ENCODE results near the gene PRKAA1.

PRKAA1 gene

GRCh38 chr5:40798012-40798800, at the start of gene PRKAA1 (continued):
- TF ChIP-seq CTCF (tag by site-specific recombination; IDR thresholded peaks at IDR 0.05) (peak; percentile 87), ZNF600 (tag by site-specific recombination; IDR thresholded peaks at IDR 0.05) (peak; percentile 89), OVOL3 (tag by site-specific recombination; IDR thresholded peaks at IDR 0.05) (0 out of 2 replicates have a peak, but pooled peaks have one; percentile 13), KLF1 (tag by site-specific recombination; IDR thresholded peaks at IDR 0.05) (peak; percentile 45), ZNF335 (tag by site-specific recombination; conservative IDR thresholded peaks at IDR 0.05) (peak; percentile 85), ZNF660 (tag by site-specific recombination; IDR thresholded peaks at IDR 0.05) (peak; percentile 57; the same call in 1 of the 2 replicates), ZXDB (tag by site-specific recombination; IDR thresholded peaks at IDR 0.05) (peak; percentile 88), ZNF596 (tag by site-specific recombination; IDR thresholded peaks at IDR 0.05) (peak; percentile 35), PRDM4 (tag by site-specific recombination; IDR thresholded peaks at IDR 0.05) (no peak; the same call in 1 of the 2 replicates), KLF16 (tag by site-specific recombination; IDR thresholded peaks at IDR 0.05) (peak; percentile 25; the same call in 1 of the 2 replicates), PRDM10 (tag by site-specific recombination; IDR thresholded peaks at IDR 0.05) (peak; percentile 86), PBX3 (CRISPR knock-in tag; IDR thresholded peaks at IDR 0.05) (0 out of 2 replicates have a peak, but pooled peaks have one; percentile 64)
- TF ChIP-seq, protein P1, sequence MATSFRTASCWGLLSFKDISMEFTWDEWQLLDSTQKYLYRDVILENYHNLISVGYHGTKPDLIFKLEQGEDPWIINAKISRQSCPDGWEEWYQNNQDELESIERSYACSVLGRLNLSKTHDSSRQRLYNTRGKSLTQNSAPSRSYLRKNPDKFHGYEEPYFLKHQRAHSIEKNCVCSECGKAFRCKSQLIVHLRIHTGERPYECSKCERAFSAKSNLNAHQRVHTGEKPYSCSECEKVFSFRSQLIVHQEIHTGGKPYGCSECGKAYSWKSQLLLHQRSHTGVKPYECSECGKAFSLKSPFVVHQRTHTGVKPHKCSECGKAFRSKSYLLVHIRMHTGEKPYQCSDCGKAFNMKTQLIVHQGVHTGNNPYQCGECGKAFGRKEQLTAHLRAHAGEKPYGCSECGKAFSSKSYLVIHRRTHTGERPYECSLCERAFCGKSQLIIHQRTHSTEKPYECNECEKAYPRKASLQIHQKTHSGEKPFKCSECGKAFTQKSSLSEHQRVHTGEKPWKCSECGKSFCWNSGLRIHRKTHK (tag by site-specific recombination; IDR thresholded peaks at IDR 0.05), result no peak
- TF ChIP-seq, protein P2, sequence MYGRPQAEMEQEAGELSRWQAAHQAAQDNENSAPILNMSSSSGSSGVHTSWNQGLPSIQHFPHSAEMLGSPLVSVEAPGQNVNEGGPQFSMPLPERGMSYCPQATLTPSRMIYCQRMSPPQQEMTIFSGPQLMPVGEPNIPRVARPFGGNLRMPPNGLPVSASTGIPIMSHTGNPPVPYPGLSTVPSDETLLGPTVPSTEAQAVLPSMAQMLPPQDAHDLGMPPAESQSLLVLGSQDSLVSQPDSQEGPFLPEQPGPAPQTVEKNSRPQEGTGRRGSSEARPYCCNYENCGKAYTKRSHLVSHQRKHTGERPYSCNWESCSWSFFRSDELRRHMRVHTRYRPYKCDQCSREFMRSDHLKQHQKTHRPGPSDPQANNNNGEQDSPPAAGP (tag by site-specific recombination; IDR thresholded peaks at IDR 0.05), result 0 out of 2 replicates have a peak, but pooled peaks have one; percentile 22
- TF ChIP-seq, protein P3, sequence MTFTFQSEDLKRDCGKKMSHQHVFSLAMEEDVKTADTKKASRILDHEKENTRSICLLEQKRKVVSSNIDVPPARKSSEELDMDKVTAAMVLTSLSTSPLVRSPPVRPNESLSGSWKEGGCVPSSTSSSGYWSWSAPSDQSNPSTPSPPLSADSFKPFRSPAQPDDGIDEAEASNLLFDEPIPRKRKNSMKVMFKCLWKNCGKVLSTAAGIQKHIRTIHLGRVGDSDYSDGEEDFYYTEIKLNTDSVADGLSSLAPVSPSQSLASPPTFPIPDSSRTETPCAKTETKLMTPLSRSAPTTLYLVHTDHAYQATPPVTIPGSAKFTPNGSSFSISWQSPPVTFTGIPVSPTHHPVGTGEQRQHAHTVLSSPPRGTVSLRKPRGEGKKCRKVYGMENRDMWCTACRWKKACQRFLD (tag by site-specific recombination; IDR thresholded peaks at IDR 0.05), result no peak

Measured in HEK293 (cell line).